ENCODE results near the gene SNRPA1. TPM values are rescaled to one million over a fixed set of nuclear protein-coding genes. Genes with fewer than 3 reads are reported as not detected.

SNRPA1 gene
- total and polyA plus RNA-seq, 2 of the 13 experiments (the other 11 are each of a cell fraction or from before 2014, with no cell fraction given) = 41.2 to 108 TPM

- TF ChIP-seq THAP9 (CRISPR knock-in tag; IDR thresholded peaks at IDR 0.05; ENCODE audit: borderline replicate concordance) (0 out of 2 replicates have a peak, but pooled peaks have one; percentile 21), KLF16 (CRISPR knock-in tag; IDR thresholded peaks at IDR 0.05) (peak in 1 of 2 experiments; percentile 52; a peak in 1 of 4 replicates), SP5 (CRISPR knock-in tag; IDR thresholded peaks at IDR 0.05; ENCODE audit: borderline replicate concordance, low read depth) (peak; percentile 54; the same call in 1 of the 2 replicates), CCDC6 (CRISPR knock-in tag; IDR thresholded peaks at IDR 0.05) (no peak; the same call in 1 of the 2 replicates), THAP8 (CRISPR knock-in tag; IDR thresholded peaks at IDR 0.05; ENCODE audit: borderline replicate concordance) (no peak), ZBTB21 (CRISPR knock-in tag; IDR thresholded peaks at IDR 0.05) (no peak), IKZF4 (CRISPR knock-in tag; IDR thresholded peaks at IDR 0.05; ENCODE audit: borderline replicate concordance, low read depth, not compliant biosample characterization) (peak; percentile 36), ZNF703 (CRISPR knock-in tag; IDR thresholded peaks at IDR 0.05; ENCODE audit: borderline replicate concordance) (no peak), PHF8 (CRISPR knock-in tag; IDR thresholded peaks at IDR 0.05) (peak; percentile 92), SOX6 (IDR thresholded peaks at IDR 0.05) (no peak), SOX6 (CRISPR knock-in tag; IDR thresholded peaks at IDR 0.05) (no peak), ZNF572 (CRISPR knock-in tag; IDR thresholded peaks at IDR 0.05) (no peak), AGO2 (optimal IDR thresholded peaks at IDR 0.05; ENCODE audit: low read depth, low read length) (peak; percentile 70), HMGXB3 (CRISPR knock-in tag; IDR thresholded peaks at IDR 0.05; ENCODE audit: borderline replicate concordance) (no peak), YY1 (IDR thresholded peaks at IDR 0.05; ENCODE audit: insufficient read depth, insufficient replicate concordance, low read depth, low read length) (peak; percentile 76), SP1 (IDR thresholded peaks at IDR 0.05) (no peak), SP1 (CRISPR knock-in tag; IDR thresholded peaks at IDR 0.05) (peak; percentile 90)
Measured at GRCh38 chr15:101277038-101277822, 17.8 kb downstream of the SNRPA1 start, which contains the start of gene SELENOS (continued).

Measured in HepG2 (cell line).